A673 (cell line): ENCODE data around the gene AKAP6. TPM values are rescaled to one million over a fixed set of nuclear protein-coding genes. Genes with fewer than 3 reads are reported as not detected.

Experiments
- BruUV-seq: library from RNA; stranded (reverse); fragments of 400-500 nt; replicated peaks from 2 replicates; lab custom pipeline; 2021; lab: Mats Ljungman, UMichigan
- CTCF ChIA-PET: fragments of 300-600 bp; sonication (Branson Sonifier 250); formaldehyde crosslinking; loops from one replicate; lab custom pipeline; 2022; ENCODE audit warnings: antibody characterized with exemption; lab: Charles Lee
- POLR2A ChIA-PET: fragments of 300-600 bp; sonication (Branson Sonifier 250); formaldehyde crosslinking; loops from one replicate; lab custom pipeline; 2022; ENCODE audit warnings: antibody characterized with exemption; ENCODE audit not compliant: low non-redundant PET; lab: Charles Lee
- DNase-seq: peaks from one replicate; pipeline ENCODE4 v3.0.0-alpha.2; 2015; ENCODE audit warnings: low spot score
- H3K27ac ChIP-seq: fragments of 200-600 bp; sonication (generic); 2 replicates; pipeline ENCODE4 v1.5.1; 2016; ENCODE audit warnings: mixed run types, low read depth, mild to moderate bottlenecking, mixed read lengths, antibody characterized with exemption, low read length; ENCODE audit not compliant: poor library complexity, severe bottlenecking
- H3K27me3 ChIP-seq: fragments of 200-600 bp; sonication (generic); replicated peaks from 2 replicates; pipeline ENCODE4 v1.6.1; 2017; ENCODE audit warnings: mixed run types, low read depth, mild to moderate bottlenecking, mixed read lengths, antibody characterized with exemption, low read length; ENCODE audit not compliant: insufficient read depth, poor library complexity
- H3K36me3 ChIP-seq: fragments of 200-600 bp; sonication (generic); 2 replicates; pipeline ENCODE4 v1.6.1; 2016; ENCODE audit warnings: mixed run types, mild to moderate bottlenecking, mixed read lengths, antibody characterized with exemption, low read length; ENCODE audit not compliant: insufficient read depth, poor library complexity, severe bottlenecking
- H3K4me1 ChIP-seq: fragments of 200-600 bp; sonication (generic); 2 replicates; pipeline ENCODE4 v1.6.1; 2017; ENCODE audit warnings: mixed run types, mild to moderate bottlenecking, mixed read lengths, antibody characterized with exemption, low read length; ENCODE audit not compliant: insufficient read depth, poor library complexity, severe bottlenecking
- H3K4me3 ChIP-seq: fragments of 200-600 bp; sonication (generic); 2 replicates; pipeline ENCODE4 v1.5.1; 2016; ENCODE audit warnings: low read depth, mixed run types, mild to moderate bottlenecking, mixed read lengths, low read length; ENCODE audit not compliant: poor library complexity, severe bottlenecking
- H3K9me3 ChIP-seq: fragments of 200-600 bp; sonication (generic); 2 replicates; pipeline ENCODE4 v1.6.1; 2016; ENCODE audit warnings: mixed run types, low read depth, mild to moderate bottlenecking, mixed read lengths, antibody characterized with exemption, low read length; ENCODE audit not compliant: poor library complexity, severe bottlenecking
- CTCF ChIP-seq: fragments of 300-800, 200-600 bp; sonication (generic); conservative IDR thresholded peaks from 2 replicates; pipeline ENCODE4 v1.5.1; 2017; ENCODE audit warnings: low read depth, mild to moderate bottlenecking, antibody characterized with exemption, low read length, moderate library complexity, mixed read lengths
- EZH2 ChIP-seq: fragments of 200-600 bp; sonication (generic); IDR thresholded peaks from 2 replicates; pipeline ENCODE4 v1.6.1; 2017; ENCODE audit warnings: borderline replicate concordance, low read depth, mild to moderate bottlenecking, mixed read lengths, antibody characterized with exemption, low read length; ENCODE audit not compliant: poor library complexity, severe bottlenecking
- intact Hi-C: fragments of 100-400 bp; cut with micrococcal nuclease; formaldehyde crosslinking; loops from one replicate; pipeline ENCODE4 v1.10.0; 2022; ENCODE audit not compliant: unreplicated experiment
- total RNA-seq: library from RNA; stranded (reverse); gene quantifications from 2 replicates; pipeline ENCODE4 v1.2.3, GENCODE V29; 2021

AKAP6 gene
- total RNA-seq, 1 experiment from 2014 or later = 0.73 TPM

- H3K36me3 ChIP-seq = no peaks in the 10 kb centered on the region
- intact Hi-C loops = no loop called here
- no peaks in the 10 kb centered on the region for H3K9me3 ChIP-seq
- no peaks in the 10 kb centered on the region for H3K27me3 ChIP-seq
- TF ChIP-seq CTCF = no peak
- no peak for TF ChIP-seq EZH2
- DNase-seq = no peak
- no peak overlapping the region for H3K4me3 ChIP-seq
- ChIA-PET CTCF (no interaction called here), POLR2A (no interaction called here)
- H3K4me1 ChIP-seq = no peaks in the 10 kb centered on the region
- BruUV-seq = no TSS peak
- H3K27ac ChIP-seq = no peak overlapping the region
Measured at GRCh38 chr14:32324601-32325000, 4.5 kb upstream of the AKAP6 start.

GRCh38 chr14:32327255-32327961 lies 1.7 kb upstream of the AKAP6 start:
- POLR2A ChIA-PET = no interaction called here
- Histone ChIP-seq H3K27ac (no peak overlapping the region), H3K9me3 (no peaks in the 10 kb centered on the region), H3K27me3 (no peaks in the 10 kb centered on the region), H3K4me1 (no peaks in the 10 kb centered on the region), H3K4me3 (no peak overlapping the region), H3K36me3 (no peaks in the 10 kb centered on the region)
- no peak for TF ChIP-seq CTCF
- no peak for TF ChIP-seq EZH2
- no TSS peak for BruUV-seq
- intact Hi-C loops = no loop called here
- CTCF ChIA-PET = no interaction called here
- DNase-seq = no peak

- Histone ChIP-seq H3K27me3 (no peaks in the 10 kb centered on the region), H3K4me1 (no peaks in the 10 kb centered on the region), H3K9me3 (no peaks in the 10 kb centered on the region), H3K36me3 (no peaks in the 10 kb centered on the region), H3K27ac (no peak overlapping the region), H3K4me3 (no peak overlapping the region)
- BruUV-seq = no TSS peak
- intact Hi-C loops = no loop called here
- CTCF ChIA-PET = no interaction called here
- no peak for DNase-seq
- POLR2A ChIA-PET = no interaction called here
- TF ChIP-seq CTCF = no peak
- TF ChIP-seq EZH2 = no peak
Measured at GRCh38 chr14:32329690-32330285, 690 bp downstream of the AKAP6 start.
